ENCODE measurements around the gene SEMA3G. TPM values are rescaled to one million over a fixed set of nuclear protein-coding genes. Genes with fewer than 3 reads are reported as not detected.

Gene SEMA3G
- total RNA-seq, 4 donors from 2014 or later, result 3.7 to 18.6 (median 11.5) TPM

DNA sequence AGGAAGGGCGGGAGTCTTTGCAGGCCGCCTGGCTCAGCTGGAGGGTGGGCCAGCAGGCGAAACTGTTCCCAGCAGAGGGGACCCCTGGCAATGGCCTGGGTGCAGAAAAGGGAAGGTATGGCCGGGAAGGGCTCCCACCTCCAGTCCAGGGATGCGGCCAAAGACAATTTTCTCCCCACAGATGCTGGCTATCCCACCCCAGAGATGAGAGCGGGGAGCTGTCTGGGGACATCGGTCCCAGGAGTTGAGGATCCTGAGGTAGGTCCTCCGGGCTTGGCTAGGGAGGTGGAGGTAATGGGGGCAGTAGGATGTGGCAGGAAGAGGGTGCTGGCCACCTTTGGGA is 1.7 kb downstream of the SEMA3G start:
- Histone ChIP-seq H3K27me3 (no peaks in the 10 kb centered on the region), H3K36me3 (no peaks in the 10 kb centered on the region), H3K4me1 (peaks cover 0 to 7% of the 10 kb centered on the region in 2 donors), H3K9me3 (no peaks in the 10 kb centered on the region), H3K27ac (no peak overlapping the region), H3K4me3 (replicated peaks in 1 of 3) (no peak overlapping the region)
- TF ChIP-seq POLR2A (IDR thresholded peaks at IDR 0.05), result no peak
- TF ChIP-seq, protein P1, sequence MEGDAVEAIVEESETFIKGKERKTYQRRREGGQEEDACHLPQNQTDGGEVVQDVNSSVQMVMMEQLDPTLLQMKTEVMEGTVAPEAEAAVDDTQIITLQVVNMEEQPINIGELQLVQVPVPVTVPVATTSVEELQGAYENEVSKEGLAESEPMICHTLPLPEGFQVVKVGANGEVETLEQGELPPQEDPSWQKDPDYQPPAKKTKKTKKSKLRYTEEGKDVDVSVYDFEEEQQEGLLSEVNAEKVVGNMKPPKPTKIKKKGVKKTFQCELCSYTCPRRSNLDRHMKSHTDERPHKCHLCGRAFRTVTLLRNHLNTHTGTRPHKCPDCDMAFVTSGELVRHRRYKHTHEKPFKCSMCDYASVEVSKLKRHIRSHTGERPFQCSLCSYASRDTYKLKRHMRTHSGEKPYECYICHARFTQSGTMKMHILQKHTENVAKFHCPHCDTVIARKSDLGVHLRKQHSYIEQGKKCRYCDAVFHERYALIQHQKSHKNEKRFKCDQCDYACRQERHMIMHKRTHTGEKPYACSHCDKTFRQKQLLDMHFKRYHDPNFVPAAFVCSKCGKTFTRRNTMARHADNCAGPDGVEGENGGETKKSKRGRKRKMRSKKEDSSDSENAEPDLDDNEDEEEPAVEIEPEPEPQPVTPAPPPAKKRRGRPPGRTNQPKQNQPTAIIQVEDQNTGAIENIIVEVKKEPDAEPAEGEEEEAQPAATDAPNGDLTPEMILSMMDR (IDR thresholded peaks at IDR 0.05), result no peak
- DNase-seq, result no peak
- intact Hi-C loops (cut with DNase I), result no loop called here
- 89 to 98% methylated on average over 8 of the region's 8 CpGs for WGBS, 2 donors

DNA sequence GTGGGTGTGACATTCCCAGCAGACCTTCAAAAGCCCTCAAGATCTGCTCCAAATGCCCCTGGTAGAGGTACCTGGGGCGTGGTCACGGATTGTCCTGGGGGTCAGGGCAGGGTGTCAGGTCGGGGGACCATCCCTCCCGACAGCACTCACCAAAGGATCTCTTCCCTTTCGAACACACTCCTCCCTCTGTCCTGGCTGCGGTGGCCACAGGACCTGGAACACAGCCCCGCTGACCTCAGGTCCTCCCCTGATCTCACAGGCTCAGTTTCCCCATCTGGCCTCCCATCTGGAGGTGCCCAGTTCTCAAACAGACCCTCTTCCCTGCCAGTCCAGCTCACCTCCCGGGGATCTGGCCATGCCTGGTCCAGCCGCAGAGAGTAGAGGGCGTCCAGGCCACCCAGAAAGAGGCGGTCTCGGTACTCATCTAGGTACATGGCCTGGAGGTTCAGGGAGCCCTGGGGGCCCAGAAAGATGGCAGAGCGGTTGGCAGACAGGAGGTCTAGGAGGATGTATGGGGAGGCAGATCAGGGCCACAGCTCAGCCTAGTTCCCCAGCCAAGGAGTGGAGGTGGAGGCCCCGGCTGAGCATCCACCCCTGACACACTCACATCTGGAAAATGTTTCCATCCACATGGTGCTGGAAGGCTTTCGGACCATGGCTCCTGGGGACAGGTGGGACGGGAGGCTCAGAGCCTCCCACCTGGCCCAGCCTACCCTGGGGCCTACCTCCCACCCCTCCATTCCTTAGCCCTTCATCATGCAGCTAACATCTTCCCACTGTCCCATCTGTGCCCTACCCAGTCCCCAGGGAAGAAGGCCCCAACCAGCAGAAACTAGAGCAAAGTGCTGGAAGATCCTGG is 2.3 kb downstream of the SEMA3G start:
- TF ChIP-seq, protein P1 (IDR thresholded peaks at IDR 0.05), result no peak
- no peak for TF ChIP-seq POLR2A (IDR thresholded peaks at IDR 0.05)
- 83 to 89% methylated on average over 16 of the region's 16 CpGs for WGBS, 2 donors
- Histone ChIP-seq H3K4me1 (peaks cover 0 to 7% of the 10 kb centered on the region in 2 donors), H3K27me3 (no peaks in the 10 kb centered on the region), H3K9me3 (no peaks in the 10 kb centered on the region), H3K36me3 (no peaks in the 10 kb centered on the region), H3K27ac (no peak overlapping the region), H3K4me3 (replicated peaks in 1 of 3) (no peak overlapping the region)
- intact Hi-C loops (cut with DNase I), result no loop called here
- DNase-seq, result no peak

DNA sequence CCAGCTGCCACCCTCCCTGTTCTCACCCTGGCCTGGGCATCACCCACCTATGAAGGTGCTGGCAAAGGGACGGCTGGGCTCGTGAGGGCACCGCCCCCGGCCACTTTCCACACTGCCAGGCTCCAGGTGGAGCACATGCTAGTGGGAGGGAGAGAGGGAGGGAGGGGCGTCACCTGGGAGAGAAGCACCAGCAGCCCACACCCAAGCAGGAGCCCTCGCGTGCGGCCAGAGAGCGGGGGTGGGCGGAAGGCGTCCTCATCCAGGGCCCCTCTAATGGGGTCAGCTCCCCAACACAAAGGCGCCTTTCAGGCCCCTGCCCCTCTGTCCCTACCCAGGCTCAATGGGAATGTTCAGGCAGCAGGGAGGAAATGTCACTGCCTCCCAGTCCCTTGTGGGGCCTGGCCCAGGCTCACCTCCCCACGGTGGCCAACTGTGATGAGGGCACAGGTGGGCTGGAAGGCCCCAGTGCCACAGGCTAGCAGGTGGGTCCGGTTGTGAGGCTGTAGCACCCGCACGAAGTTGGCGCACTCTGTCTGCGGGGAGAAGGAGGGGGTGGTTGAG is 3.1 kb downstream of the SEMA3G start:
- no peak overlapping the region for H3K27ac ChIP-seq
- WGBS, 2 donors, result 85 to 89% methylated on average over 10 to 18 of the region's 18 CpGs
- DNase-seq, result no peak
- TF ChIP-seq POLR2A (IDR thresholded peaks at IDR 0.05), result no peak
- peaks cover 0 to 7% of the 10 kb centered on the region in 2 donors for H3K4me1 ChIP-seq
- no peaks in the 10 kb centered on the region for H3K9me3 ChIP-seq
- no peaks in the 10 kb centered on the region for H3K27me3 ChIP-seq
- intact Hi-C loops (cut with DNase I), result no loop called here
- no peak overlapping the region for H3K4me3 ChIP-seq (replicated peaks in 1 of 3)
- no peaks in the 10 kb centered on the region for H3K36me3 ChIP-seq

DNA sequence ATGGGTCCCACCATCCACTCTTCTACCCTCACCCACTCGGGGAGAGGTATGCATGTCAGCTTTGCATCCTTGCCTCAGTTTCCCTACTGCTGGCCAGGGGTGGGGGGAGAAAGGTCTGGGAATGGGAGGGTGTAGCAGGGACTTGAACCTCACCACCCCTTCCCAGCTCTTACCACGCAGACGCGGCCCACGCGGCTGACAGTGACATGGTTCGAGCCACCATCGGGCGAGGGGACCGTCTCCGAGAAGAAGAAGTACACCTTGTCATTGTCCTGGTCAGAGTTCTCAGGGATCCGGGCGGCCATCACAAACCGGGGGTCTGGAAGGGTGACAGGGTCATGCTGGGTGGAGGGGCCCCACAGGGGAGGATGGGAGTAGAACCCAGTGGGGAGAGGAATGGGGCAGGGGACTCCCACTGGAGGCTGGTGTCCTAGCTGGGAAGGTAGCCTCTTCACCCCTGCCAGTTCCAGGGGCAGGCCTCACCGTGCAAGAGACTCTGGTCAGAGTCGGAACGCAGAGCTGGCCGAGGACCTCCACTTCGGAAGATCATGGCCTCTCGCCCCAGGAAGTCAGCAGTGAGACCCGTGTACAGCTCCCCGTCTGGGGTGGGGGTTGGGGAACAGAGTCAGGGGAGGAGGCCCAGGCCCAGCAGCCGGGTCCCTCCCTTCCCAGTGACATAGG is 3.7 kb downstream of the SEMA3G start:
- Histone ChIP-seq H3K4me1 (peaks cover 0 to 7% of the 10 kb centered on the region in 2 donors), H3K9me3 (no peaks in the 10 kb centered on the region), H3K27me3 (no peaks in the 10 kb centered on the region), H3K27ac (no peak overlapping the region), H3K36me3 (no peaks in the 10 kb centered on the region), H3K4me3 (replicated peaks in 1 of 3) (no peak overlapping the region)
- TF ChIP-seq, protein P1 (IDR thresholded peaks at IDR 0.05), result no peak
- no peak for TF ChIP-seq POLR2A (IDR thresholded peaks at IDR 0.05)
- intact Hi-C loops (cut with DNase I), result no loop called here
- 94 to 96% methylated on average over 14 to 21 of the region's 23 CpGs for WGBS, 2 donors
- DNase-seq, result no peak

DNA sequence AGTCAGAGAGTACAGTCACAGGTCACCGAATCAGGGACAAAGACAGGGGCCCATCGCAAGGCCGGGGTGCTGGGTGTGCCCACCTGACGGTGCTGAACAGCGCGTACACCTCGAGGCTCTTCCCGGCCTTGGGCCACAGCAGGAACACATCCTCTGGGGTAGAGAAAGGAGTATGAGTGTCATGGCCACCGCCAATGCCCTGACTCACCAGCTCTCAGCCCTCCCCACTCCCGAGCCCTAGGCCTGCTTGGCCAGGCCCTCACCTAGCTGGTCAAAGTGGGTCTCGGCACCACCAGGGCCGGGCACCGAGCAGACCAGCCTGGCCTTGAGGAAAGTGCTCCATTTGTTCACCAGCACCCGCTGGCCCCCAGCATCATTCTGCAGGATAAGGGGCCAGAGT is 4.2 kb downstream of the SEMA3G start:
- intact Hi-C loops (cut with DNase I), result no loop called here
- TF ChIP-seq POLR2A (IDR thresholded peaks at IDR 0.05), result no peak
- TF ChIP-seq, protein P1 (IDR thresholded peaks at IDR 0.05), result no peak
- H3K4me3 ChIP-seq (replicated peaks in 1 of 3), result no peak overlapping the region
- no peak for DNase-seq
- no peaks in the 10 kb centered on the region for H3K27me3 ChIP-seq
- 95 to 97% methylated on average over 8 to 11 of the region's 14 CpGs for WGBS, 2 donors
- H3K27ac ChIP-seq, result no peak overlapping the region
- H3K9me3 ChIP-seq, result no peaks in the 10 kb centered on the region
- no peaks in the 10 kb centered on the region for H3K36me3 ChIP-seq
- H3K4me1 ChIP-seq, result peaks cover 0 to 7% of the 10 kb centered on the region in 2 donors

Data from thyroid gland (tissue), 4 donors.